IMR-90 (cell line): ENCODE measurements around the gene FAM193A.

Experiments
- CEBPB ChIP-seq: IDR thresholded peaks from 2 replicates; pipeline ENCODE4 v1.6.1; 2012; ENCODE audit warnings: low read depth, low read length, improper control_type of control experiment
- MAFK ChIP-seq: IDR thresholded peaks from 2 replicates; pipeline ENCODE4 v1.6.1; 2012; ENCODE audit warnings: low read depth, low read length, improper control_type of control experiment
- MXI1 ChIP-seq: IDR thresholded peaks from 2 replicates; pipeline ENCODE4 v1.6.1; 2012; ENCODE audit warnings: low read depth, mild to moderate bottlenecking, low read length, moderate library complexity, borderline replicate concordance
- NFE2L2 ChIP-seq: fragments of 150-350 bp; IDR thresholded peaks from 2 replicates; pipeline ENCODE4 v1.6.1; 2016; ENCODE audit warnings: low read depth, mild to moderate bottlenecking, low read length
- POLR2A ChIP-seq: IDR thresholded peaks from 2 replicates; pipeline ENCODE4 v1.6.1; 2012; ENCODE audit warnings: mild to moderate bottlenecking, low read depth, low read length
- RAD21 ChIP-seq: IDR thresholded peaks from 2 replicates; pipeline ENCODE4 v1.6.1; 2012; ENCODE audit warnings: low read length, improper control_type of control experiment
- RCOR1 ChIP-seq: IDR thresholded peaks from 2 replicates; pipeline ENCODE4 v1.6.1; 2012; ENCODE audit warnings: mild to moderate bottlenecking, low read length, improper control_type of control experiment; ENCODE audit not compliant: insufficient replicate concordance
- RFX5 ChIP-seq: IDR thresholded peaks from 2 replicates; pipeline ENCODE4 v1.8.0; 2012; ENCODE audit warnings: low read depth, mild to moderate bottlenecking, low read length, moderate library complexity
- SMC3 ChIP-seq: fragments of 150-350 bp; IDR thresholded peaks from 2 replicates; pipeline ENCODE4 v1.6.1; 2016; ENCODE audit warnings: low read depth, mild to moderate bottlenecking, antibody characterized with exemption, low read length, moderate library complexity
- TF ChIP-seq, protein P1 (sequence below): conservative IDR thresholded peaks from 2 replicates; pipeline ENCODE4 v1.5.1; 2012; ENCODE audit warnings: mild to moderate bottlenecking, low read depth, low read length, improper control_type of control experiment
- TF ChIP-seq, protein P2 (sequence below): fragments of 150-350 bp; IDR thresholded peaks from 2 replicates; pipeline ENCODE4 v1.6.1; 2017; ENCODE audit warnings: mild to moderate bottlenecking, antibody characterized with exemption, low read length, low read depth

DNA sequence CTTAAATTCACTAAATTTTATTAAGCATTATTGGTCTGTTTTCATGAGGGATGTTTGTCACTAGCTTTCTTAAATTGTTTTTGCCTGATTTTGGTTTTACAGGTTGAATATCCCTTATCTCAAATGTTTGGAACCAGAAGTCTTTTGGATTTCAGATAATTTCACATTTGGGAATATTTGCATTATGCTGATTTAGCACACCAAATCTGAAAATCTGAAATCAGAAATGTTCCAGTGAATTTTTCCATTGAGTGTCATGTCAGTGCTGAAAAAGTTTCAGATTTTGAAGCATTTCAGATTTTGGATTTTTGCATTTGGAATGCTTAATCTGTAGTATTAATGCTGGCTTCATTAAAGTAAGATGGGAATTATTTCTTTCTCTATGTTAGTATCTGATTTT, 14.7 kb downstream of the FAM193A start:
- TF ChIP-seq, protein P1, sequence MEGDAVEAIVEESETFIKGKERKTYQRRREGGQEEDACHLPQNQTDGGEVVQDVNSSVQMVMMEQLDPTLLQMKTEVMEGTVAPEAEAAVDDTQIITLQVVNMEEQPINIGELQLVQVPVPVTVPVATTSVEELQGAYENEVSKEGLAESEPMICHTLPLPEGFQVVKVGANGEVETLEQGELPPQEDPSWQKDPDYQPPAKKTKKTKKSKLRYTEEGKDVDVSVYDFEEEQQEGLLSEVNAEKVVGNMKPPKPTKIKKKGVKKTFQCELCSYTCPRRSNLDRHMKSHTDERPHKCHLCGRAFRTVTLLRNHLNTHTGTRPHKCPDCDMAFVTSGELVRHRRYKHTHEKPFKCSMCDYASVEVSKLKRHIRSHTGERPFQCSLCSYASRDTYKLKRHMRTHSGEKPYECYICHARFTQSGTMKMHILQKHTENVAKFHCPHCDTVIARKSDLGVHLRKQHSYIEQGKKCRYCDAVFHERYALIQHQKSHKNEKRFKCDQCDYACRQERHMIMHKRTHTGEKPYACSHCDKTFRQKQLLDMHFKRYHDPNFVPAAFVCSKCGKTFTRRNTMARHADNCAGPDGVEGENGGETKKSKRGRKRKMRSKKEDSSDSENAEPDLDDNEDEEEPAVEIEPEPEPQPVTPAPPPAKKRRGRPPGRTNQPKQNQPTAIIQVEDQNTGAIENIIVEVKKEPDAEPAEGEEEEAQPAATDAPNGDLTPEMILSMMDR: no peak
- TF ChIP-seq POLR2A (no peak), RAD21 (no peak), RFX5 (no peak), CEBPB (no peak), SMC3 (no peak), MXI1 (no peak), MAFK (no peak), RCOR1 (no peak), NFE2L2 (no peak)
- TF ChIP-seq, protein P2, sequence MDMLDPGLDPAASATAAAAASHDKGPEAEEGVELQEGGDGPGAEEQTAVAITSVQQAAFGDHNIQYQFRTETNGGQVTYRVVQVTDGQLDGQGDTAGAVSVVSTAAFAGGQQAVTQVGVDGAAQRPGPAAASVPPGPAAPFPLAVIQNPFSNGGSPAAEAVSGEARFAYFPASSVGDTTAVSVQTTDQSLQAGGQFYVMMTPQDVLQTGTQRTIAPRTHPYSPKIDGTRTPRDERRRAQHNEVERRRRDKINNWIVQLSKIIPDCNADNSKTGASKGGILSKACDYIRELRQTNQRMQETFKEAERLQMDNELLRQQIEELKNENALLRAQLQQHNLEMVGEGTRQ: no peak
